Stimulated activated CD8-positive, alpha-beta memory T cell treated with anti-CD3 and anti-CD28 coated beads, Interleukin-12 subunit alpha, Interleukin-12 subunit beta, amount 100 ng/mL, for 24 hours (primary cell): ENCODE data around the gene MCUB.
A peak's percentile ranks its signal among the peaks of the same experiment; 100 is the strongest.
"Not testable (repeated sequence)": the region's sequence is repeated elsewhere in the genome, so short reads cannot be mapped to it uniquely, and the experiment has no call there.

Source experiments
- DNase-seq: peaks from one replicate; pipeline ENCODE4 v3.0.0-alpha.2; 2020; ENCODE audit errors: extremely low read depth

The MCUB gene

GRCh38 chr4:109559983-109560686 lies at the start of gene MCUB:
TSS of gene MCUB (plus strand) at chr4:109560246. CDS start at chr4:109560338, 92 bp downstream.
- DNase-seq: peak; percentile 67

DNA sequence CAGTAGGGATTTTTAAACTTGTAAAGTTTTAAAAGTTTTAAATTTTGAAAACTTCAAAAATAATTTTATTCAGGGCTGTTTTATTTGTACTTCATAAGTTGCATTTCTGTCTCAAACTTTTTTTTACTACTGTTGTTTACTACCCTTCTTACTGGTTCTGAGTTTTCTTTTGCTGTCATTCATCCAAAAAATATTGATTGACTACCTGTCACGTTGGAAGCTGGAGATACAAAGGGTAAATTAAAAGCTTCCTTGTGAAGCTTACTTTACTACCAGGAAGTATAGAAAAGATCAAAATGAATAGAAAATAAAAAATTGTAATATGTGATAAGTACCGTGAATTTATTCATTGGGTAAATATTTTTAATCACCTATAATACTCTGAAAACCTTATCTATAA lies 49.4 kb upstream of the MCUB start:
- no peak for DNase-seq

DNA sequence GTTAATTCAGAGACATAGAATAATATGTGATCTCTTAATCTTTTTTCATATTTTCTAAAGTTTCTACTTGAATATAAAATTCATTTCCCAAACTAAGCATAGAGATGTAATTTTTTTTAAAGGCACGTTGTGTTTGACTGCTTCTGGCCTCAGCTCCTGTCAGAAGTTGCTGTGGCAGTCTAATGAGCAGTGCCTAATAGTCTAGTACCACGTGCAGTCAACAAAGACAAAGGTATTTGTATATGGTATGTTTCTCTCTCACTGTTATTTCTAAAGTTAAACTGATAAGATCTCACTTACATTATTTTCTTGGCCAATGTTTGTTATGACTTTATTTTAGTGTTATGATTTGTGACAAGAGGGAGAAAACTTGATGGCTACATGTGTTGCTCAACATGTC lies 48.6 kb upstream of the MCUB start:
- no peak for DNase-seq

GRCh38 chr4:109513368-109513767 lies 46.7 kb upstream of the MCUB start:
- not testable (repeated sequence) for DNase-seq

- no peak for DNase-seq
These were observed 27.9 kb upstream of the MCUB start for GRCh38 chr4:109532182-109532581.

DNA sequence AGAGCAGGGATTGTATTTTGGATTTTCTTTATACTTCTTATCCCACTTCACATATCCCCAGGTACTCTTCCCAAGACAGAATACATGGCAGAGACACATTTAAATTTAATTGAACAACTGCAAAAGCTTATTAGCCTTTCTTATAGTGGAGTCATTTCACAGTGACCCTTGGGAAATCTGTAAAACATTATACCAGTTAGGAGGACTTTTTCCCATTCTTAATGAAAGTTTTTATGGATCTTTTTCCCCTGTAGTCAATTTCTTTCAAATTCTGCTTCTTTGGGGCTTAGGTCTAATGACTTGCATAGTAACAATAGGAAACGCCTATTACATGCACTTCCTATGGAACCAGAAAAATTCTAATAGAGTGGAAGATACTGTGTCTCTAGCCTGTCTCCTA lies 14.6 kb upstream of the MCUB start:
- no peak for DNase-seq

GRCh38 chr4:109547394-109547793 lies 12.7 kb upstream of the MCUB start:
- no peak for DNase-seq

DNA sequence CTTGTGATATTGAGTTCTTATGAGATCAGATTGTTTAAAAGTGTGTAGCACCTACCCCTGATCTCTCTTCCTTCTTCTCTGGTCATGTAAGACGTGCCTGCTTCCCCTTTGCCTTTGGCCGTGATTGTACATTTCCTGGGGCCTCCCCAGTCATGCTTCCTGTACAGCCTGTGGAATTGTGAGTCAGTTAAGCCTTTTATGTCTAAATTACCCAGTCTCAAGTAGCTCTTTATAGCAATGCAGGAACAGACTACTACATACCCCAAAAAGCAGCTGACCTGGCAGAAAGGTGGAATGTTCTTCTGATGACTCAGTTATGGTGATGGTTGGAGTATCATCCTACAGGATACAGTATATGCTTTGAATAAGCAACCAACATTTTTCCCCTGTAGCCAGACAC lies 11.4 kb upstream of the MCUB start:
- DNase-seq: no peak

- DNase-seq: no peak
These were observed 7.8 kb upstream of the MCUB start for GRCh38 chr4:109552237-109552636.

DNA sequence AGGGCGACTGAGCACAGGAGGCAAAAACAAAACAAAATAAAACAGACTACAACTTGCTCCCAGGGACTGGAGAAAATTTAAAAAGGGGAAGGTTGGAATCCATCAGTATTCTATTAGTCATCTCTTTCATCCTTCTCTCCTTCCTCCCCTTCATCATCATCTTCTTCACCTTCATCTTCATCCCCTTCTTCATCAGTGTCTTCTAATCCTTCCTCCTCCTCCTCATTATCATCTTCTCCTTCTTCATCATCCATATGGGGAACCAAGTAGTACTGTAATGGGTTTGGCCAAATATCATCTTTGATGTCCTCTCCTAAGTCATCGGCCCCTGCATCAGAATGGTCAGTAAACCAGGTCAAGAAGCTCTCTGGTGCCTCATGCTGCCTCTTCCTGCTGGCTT lies 6.9 kb upstream of the MCUB start:
- DNase-seq: no peak

- no peak for DNase-seq
These were observed 5.1 kb upstream of the MCUB start for GRCh38 chr4:109554971-109555370.

GRCh38 chr4:109557433-109557832 lies 2.6 kb upstream of the MCUB start:
- DNase-seq: no peak

- not testable (repeated sequence) for DNase-seq
These were observed 2.0 kb upstream of the MCUB start for GRCh38 chr4:109558095-109558494.

GRCh38 chr4:109559625-109559982 lies 442 bp upstream of the MCUB start:
- no peak for DNase-seq

- no peak for DNase-seq
These were observed 828 bp downstream of the MCUB start for GRCh38 chr4:109560687-109561461.

- DNase-seq: no peak
These were observed 2.6 kb downstream of the MCUB start for GRCh38 chr4:109562457-109563239.

DNA sequence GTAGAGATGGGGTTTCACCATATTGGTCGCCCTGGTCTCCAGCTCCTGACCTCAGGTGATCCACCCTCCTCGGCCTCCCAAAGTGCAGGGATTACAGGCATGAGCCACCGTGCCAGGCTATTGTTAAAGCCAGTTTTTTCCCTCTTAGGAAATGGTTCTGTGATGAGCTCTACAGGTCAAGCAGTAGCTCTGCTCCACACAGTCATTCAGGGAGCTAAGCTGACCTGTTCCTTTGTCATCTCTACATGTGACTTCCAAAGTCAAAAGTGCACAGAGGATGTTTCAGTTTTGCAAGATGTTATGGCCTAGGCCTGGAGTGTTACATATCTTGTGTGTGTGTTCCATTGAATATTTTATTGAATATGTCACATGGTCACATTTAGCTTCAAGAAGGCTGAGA lies 11.4 kb downstream of the MCUB start:
- no peak for DNase-seq

DNA sequence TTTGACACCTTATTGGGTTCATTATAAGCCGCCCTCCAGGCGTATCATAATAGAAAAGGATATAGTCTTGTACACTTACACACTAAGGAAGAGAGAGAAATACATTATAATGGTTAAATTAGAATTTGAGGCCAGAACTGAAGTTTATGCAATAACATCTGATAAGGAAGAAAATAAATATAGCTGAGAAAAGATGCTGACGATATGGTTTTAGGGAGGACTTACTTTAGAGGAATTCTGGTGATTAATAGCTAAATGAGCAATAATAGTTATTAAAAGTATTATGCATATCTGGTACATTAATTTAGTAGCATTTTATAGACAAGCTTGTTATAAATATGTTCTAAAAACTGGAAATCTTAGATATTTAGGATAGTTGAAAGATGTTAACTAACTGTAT lies 12.1 kb downstream of the MCUB start:
- DNase-seq: no peak

DNA sequence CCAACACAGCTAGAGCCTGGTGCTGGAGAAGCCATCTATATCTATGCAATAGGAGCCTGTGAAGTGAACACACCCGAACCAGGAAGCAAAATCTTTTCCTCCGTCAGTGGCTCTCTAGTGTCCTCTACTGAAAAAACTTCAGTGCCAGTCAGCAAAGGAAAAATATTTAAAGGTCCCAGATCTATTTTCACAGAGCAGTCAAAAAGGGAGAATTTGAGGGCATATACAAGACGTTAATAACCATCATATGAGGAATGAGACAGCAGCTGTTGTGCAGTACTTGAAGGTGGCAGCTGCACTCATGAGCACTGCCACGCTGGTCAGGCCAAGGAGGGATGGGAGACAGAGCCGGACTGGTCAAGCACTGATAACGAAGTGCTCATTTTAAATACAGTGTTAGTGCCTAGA lies 14.4 kb downstream of the MCUB start:
- DNase-seq: no peak

DNA sequence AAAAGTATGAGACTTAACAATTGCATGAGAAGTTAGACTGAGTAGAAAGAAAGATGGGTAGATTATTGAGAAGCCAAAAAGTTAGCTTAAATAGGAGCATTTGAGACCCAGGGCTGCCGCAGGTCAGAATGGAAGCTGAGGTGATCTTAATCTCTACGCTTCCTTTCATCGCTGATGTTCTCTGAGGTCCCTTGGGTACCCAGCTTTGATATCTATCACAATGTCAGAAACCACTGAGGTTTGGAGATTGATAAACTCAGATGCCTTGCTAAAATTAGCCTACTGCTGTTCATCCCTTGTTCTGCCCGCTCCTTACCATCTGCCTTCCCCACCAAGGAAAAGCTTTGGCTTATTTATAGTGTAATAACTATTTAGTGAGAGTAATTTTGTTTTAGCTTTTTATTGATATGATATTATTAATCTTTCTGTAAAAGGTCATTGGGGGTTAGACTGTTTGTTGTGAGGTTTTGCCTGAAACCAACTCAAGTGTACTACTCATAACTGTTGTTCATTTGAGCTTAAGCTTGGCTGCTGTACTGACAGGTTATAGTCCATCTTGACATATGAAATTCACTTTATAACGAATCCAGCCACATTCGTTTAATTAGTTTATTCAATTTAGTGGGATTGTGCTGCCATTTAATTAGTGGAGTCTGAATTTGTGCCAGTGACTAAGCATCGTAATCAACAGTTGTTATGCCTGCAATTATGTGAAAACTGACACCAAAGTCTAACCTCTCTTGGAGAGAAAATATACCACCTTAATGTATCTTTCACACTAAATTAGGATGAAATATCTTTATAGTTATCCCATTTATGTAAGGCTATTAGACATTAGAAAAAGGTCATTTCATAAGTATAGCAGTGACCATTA lies 15.1 kb downstream of the MCUB start:
- DNase-seq: no peak

DNA sequence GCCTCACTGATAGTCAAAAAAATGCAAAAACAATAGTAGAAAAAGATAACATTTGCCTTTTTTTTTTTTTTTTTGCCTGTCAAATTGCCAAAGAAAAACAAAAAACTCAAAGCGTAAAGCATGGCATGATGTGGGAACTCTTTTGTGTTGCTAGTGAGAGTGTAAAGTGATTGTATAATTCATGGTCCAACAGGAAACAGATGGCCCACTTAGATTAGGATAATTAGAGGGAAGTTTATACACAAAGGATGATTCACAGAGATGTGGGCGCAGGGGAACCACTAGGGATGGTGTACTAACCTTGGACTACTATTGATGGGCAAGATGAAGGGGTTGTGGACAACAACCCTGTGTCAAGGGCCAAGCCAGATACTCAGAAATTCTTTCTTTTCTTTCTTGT lies 16.4 kb downstream of the MCUB start:
- no peak for DNase-seq

DNA sequence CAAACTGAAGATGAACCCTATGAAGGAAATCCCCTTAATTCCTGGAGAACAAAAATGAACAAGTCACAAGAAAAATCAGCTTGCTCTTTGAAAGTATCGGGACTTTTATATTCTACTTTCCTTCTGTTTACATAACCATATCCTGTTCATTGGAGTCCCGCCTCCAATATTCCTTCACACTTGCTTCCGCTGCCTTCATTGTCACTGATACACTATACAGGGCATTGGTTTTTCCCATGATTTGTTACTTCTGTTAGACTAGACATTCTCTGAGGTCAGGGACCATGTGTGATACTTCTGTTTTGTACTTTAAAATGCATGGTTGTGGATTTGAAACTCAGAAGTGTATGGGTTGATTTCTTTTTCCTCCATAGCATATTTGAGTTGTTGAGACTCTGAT lies 18.8 kb downstream of the MCUB start:
- no peak for DNase-seq
